HFF-Myc (cell line): Measurements from ENCODE around the gene SNCB.

ENCODE experiments used
- DNase-seq: peaks from one replicate; pipeline ENCODE4 v3.0.0-alpha.2; 2011; ENCODE audit warnings: low read depth; ENCODE audit errors: extremely low read depth
- H3K4me3 ChIP-seq: replicated peaks from 2 replicates; pipeline ENCODE4 v1.5.1; 2011; ENCODE audit warnings: low read depth, mild to moderate bottlenecking, control low read depth, low read length
- CTCF ChIP-seq: IDR thresholded peaks from 2 replicates; pipeline ENCODE4 v1.5.1; 2012; ENCODE audit warnings: mild to moderate bottlenecking, low read depth, low read length, control low read depth; ENCODE audit errors: missing control alignments

The SNCB gene

GRCh38 chr5:176575488-176576422 is 54.6 kb downstream of the SNCB start:
- no peak overlapping the region for H3K4me3 ChIP-seq
- no peak for DNase-seq
- TF ChIP-seq CTCF: no peak

- no peak overlapping the region for H3K4me3 ChIP-seq
- no peak for DNase-seq
- TF ChIP-seq CTCF: no peak
These were observed 55.3 kb downstream of the SNCB start for GRCh38 chr5:176575066-176575465.

GRCh38 chr5:176574297-176574591 is 56.1 kb downstream of the SNCB start:
- H3K4me3 ChIP-seq: no peak overlapping the region
- no peak for DNase-seq
- TF ChIP-seq CTCF: no peak

- peak; percentile 91 for TF ChIP-seq CTCF
- DNase-seq: no peak
- no peak overlapping the region for H3K4me3 ChIP-seq
These were observed 56.6 kb downstream of the SNCB start for GRCh38 chr5:176573564-176574296.
